ENCODE results near the gene MAPKAP1. TPM values are rescaled to one million over a fixed set of nuclear protein-coding genes. Genes with fewer than 3 reads are reported as not detected.

Gene MAPKAP1
- total and polyA plus RNA-seq, 2 of the 13 experiments (the other 11 are each of a cell fraction or from before 2014, with no cell fraction given), result 45.0 to 64.3 TPM

- no peaks in the 10 kb centered on the region for H3K36me3 ChIP-seq (replicated peaks in 1 of 2; ENCODE audit: control insufficient read depth in 1 of 2, insufficient read depth in 2 of 2, low read length in 2 of 2)
- FAIRE-seq (no peak), ATAC-seq (no peak), DNase-seq (ENCODE audit: low spot score) (no peak)
- no peak overlapping the region for H3K4me3 ChIP-seq (replicated peaks in 1 of 3; ENCODE audit: insufficient read depth in 1 of 3, low read depth in 2 of 3, low read length in 3 of 3)
- WGBS (ENCODE audit: low lambda C conversion rate), result 100% methylated on average over 1 of the region's 1 CpG
- CTCF ChIA-PET (ENCODE audit: low intra/inter-chr PET ratio, low total read pairs), result no interaction called here
- intact Hi-C loops (cut with micrococcal nuclease; ENCODE audit: unreplicated experiment), result no loop called here
- TF ChIP-seq NCOR1 (IDR thresholded peaks at IDR 0.05; ENCODE audit: borderline replicate concordance, low read length) (no peak), MTF1 (CRISPR knock-in tag; IDR thresholded peaks at IDR 0.05) (no peak), NFIB (CRISPR knock-in tag; IDR thresholded peaks at IDR 0.05; ENCODE audit: borderline replicate concordance) (no peak), ZNF546 (CRISPR knock-in tag; conservative IDR thresholded peaks at IDR 0.05) (no peak), MAFF (IDR thresholded peaks at IDR 0.05; ENCODE audit: low read depth, low read length) (no peak)
- no peak overlapping the region for H3K27ac ChIP-seq (ENCODE audit: extremely low read length, insufficient read depth, low read length)
- no peak overlapping the region for H3K4me2 ChIP-seq (ENCODE audit: low read depth, low read length)
- H4K20me1 ChIP-seq (ENCODE audit: insufficient read depth, low read length), result no peaks in the 10 kb centered on the region
- no peaks in the 10 kb centered on the region for H3K27me3 ChIP-seq (ENCODE audit: control insufficient read depth in 1 of 2, insufficient read depth in 2 of 2, low read length in 2 of 2)
- H3K9ac ChIP-seq (ENCODE audit: insufficient read depth, low read depth, low read length), result no peak overlapping the region
- H3K79me2 ChIP-seq (ENCODE audit: insufficient read depth, low read length), result no peaks in the 10 kb centered on the region
- POLR2A ChIA-PET, result no interaction called here
- H2AFZ ChIP-seq (ENCODE audit: low read length), result no peak overlapping the region
- no peaks in the 10 kb centered on the region for H3K4me1 ChIP-seq (ENCODE audit: insufficient read depth, low read length)
- no TSS peak for BruUV-seq (replicated peaks)
- in situ Hi-C loops (cut with HindIII; ENCODE audit: extremely low pct_ligation_motif_present, low pct_unique_long_range_greater_than_20kb), result no loop called here
- no peaks in the 10 kb centered on the region for H3K9me3 ChIP-seq (ENCODE audit: low read length)
These were observed 85.8 kb downstream of the MAPKAP1 start for GRCh38 chr9:125621170-125621569.

DNA sequence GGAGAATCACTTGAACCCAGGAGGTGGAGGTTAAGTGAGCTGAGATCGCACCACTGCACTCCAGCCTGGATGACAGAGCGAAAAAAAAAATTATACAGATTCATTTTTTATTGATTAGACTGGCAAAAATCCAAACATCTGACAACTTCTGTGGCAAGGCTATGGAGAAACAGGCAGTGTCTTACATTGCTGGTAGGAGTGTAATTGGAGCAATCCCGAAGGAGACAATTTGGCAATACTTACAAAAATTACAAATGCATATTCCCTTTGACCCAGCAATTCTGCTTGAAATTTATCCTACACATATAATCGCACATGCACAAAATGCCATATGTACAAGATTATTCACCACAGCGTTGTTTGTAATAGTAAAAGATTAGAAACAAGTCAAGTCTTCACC, 86.8 kb downstream of the MAPKAP1 start:
- Histone ChIP-seq H3K79me2 (ENCODE audit: insufficient read depth, low read length) (no peaks in the 10 kb centered on the region), H2AFZ (ENCODE audit: low read length) (no peak overlapping the region), H3K9ac (ENCODE audit: insufficient read depth, low read depth, low read length) (no peak overlapping the region), H3K9me3 (ENCODE audit: low read length) (no peaks in the 10 kb centered on the region), H4K20me1 (ENCODE audit: insufficient read depth, low read length) (no peaks in the 10 kb centered on the region), H3K4me2 (ENCODE audit: low read depth, low read length) (no peak overlapping the region), H3K4me3 (replicated peaks in 1 of 3; ENCODE audit: insufficient read depth in 1 of 3, low read depth in 2 of 3, low read length in 3 of 3) (no peak overlapping the region), H3K36me3 (replicated peaks in 1 of 2; ENCODE audit: control insufficient read depth in 1 of 2, insufficient read depth in 2 of 2, low read length in 2 of 2) (no peaks in the 10 kb centered on the region), H3K27me3 (ENCODE audit: control insufficient read depth in 1 of 2, insufficient read depth in 2 of 2, low read length in 2 of 2) (no peaks in the 10 kb centered on the region), H3K27ac (ENCODE audit: extremely low read length, insufficient read depth, low read length) (no peak overlapping the region), H3K4me1 (ENCODE audit: insufficient read depth, low read length) (no peaks in the 10 kb centered on the region)
- ChIA-PET CTCF (ENCODE audit: low intra/inter-chr PET ratio, low total read pairs) (no interaction called here), POLR2A (no interaction called here)
- DNase-seq (ENCODE audit: low spot score) (no peak), ATAC-seq (no peak), FAIRE-seq (no peak)
- 96% methylated on average over 5 of the region's 5 CpGs for WGBS (ENCODE audit: low lambda C conversion rate)
- intact Hi-C loops (cut with micrococcal nuclease; ENCODE audit: unreplicated experiment), result no loop called here
- no TSS peak for BruUV-seq (replicated peaks)
- in situ Hi-C loops (cut with HindIII; ENCODE audit: extremely low pct_ligation_motif_present, low pct_unique_long_range_greater_than_20kb), result no loop called here
- no peak for TF ChIP-seq ZNF326 (CRISPR knock-in tag; IDR thresholded peaks at IDR 0.05; ENCODE audit: borderline replicate concordance)
- TF ChIP-seq, protein P1, sequence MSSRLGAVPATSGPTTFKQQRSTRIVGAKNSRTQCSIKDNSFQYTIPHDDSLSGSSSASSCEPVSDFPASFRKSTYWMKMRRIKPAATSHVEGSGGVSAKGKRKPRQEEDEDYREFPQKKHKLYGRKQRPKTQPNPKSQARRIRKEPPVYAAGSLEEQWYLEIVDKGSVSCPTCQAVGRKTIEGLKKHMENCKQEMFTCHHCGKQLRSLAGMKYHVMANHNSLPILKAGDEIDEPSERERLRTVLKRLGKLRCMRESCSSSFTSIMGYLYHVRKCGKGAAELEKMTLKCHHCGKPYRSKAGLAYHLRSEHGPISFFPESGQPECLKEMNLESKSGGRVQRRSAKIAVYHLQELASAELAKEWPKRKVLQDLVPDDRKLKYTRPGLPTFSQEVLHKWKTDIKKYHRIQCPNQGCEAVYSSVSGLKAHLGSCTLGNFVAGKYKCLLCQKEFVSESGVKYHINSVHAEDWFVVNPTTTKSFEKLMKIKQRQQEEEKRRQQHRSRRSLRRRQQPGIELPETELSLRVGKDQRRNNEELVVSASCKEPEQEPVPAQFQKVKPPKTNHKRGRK (CRISPR knock-in tag; IDR thresholded peaks at IDR 0.05), result no peak
- TF ChIP-seq, protein P2, sequence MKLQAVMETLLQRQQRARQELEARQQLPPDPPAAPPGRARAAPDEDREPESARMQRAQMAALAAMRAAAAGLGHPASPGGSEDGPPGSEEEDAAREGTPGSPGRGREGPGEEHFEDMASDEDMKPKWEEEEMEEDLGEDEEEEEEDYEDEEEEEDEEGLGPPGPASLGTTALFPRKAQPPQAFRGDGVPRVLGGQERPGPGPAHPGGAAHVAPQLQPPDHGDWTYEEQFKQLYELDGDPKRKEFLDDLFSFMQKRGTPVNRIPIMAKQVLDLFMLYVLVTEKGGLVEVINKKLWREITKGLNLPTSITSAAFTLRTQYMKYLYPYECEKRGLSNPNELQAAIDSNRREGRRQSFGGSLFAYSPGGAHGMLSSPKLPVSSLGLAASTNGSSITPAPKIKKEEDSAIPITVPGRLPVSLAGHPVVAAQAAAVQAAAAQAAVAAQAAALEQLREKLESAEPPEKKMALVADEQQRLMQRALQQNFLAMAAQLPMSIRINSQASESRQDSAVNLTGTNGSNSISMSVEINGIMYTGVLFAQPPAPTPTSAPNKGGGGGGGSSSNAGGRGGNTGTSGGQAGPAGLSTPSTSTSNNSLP (IDR thresholded peaks at IDR 0.05; ENCODE audit: low read depth, low read length), result no peak
- TF ChIP-seq ZNF558 (CRISPR knock-in tag; IDR thresholded peaks at IDR 0.05; ENCODE audit: borderline replicate concordance), result no peak
- no peak for TF ChIP-seq ARNT (IDR thresholded peaks at IDR 0.05)
- TF ChIP-seq MXD3 (CRISPR knock-in tag; IDR thresholded peaks at IDR 0.05), result no peak
- no peak for TF ChIP-seq ZFY (CRISPR knock-in tag; IDR thresholded peaks at IDR 0.05)
- no peak for TF ChIP-seq ZNF263 (CRISPR knock-in tag; IDR thresholded peaks at IDR 0.05)
- TF ChIP-seq, protein P3, sequence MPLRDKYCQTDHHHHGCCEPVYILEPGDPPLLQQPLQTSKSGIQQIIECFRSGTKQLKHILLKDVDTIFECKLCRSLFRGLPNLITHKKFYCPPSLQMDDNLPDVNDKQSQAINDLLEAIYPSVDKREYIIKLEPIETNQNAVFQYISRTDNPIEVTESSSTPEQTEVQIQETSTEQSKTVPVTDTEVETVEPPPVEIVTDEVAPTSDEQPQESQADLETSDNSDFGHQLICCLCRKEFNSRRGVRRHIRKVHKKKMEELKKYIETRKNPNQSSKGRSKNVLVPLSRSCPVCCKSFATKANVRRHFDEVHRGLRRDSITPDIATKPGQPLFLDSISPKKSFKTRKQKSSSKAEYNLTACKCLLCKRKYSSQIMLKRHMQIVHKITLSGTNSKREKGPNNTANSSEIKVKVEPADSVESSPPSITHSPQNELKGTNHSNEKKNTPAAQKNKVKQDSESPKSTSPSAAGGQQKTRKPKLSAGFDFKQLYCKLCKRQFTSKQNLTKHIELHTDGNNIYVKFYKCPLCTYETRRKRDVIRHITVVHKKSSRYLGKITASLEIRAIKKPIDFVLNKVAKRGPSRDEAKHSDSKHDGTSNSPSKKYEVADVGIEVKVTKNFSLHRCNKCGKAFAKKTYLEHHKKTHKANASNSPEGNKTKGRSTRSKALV (CRISPR knock-in tag; IDR thresholded peaks at IDR 0.05), result no peak

All from HepG2 (cell line).